ENCODE data around the gene COX6B2.

The COX6B2 gene

GRCh38 chr19:55383279-55384130, 29.0 kb upstream of the COX6B2 start:
- peak; percentile 62 for DNase-seq

DNA sequence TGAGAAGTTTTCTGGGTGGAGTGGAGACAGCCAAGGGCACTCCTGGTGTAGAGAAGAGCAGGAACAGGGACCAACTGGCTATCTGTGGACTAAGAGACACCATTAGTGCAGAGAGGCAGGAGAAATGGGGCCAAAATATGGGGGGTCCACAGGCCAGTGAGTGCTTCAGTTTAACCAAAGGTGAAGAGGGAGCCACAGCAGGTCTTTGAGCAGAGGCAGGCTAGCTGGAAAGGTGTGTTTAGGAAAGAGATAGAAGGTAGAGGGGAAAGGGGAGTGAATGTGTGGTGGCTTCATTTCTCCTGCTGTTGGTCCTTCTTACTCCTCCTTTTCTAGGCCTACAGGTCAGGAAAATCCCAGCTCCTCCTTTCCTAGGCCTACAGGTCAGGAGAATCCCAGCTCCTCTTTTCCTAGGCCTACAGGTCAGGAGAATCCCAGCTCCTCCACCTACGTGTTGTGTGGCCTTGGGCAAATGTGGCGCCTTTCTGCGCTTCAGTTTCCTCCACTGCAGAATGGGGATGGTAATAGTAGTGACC, 28.1 kb upstream of the COX6B2 start:
- DNase-seq = no peak

GRCh38 chr19:55382013-55382412, 27.5 kb upstream of the COX6B2 start:
- DNase-seq = no peak

GRCh38 chr19:55379174-55379573, 24.7 kb upstream of the COX6B2 start:
- DNase-seq = no peak

DNA sequence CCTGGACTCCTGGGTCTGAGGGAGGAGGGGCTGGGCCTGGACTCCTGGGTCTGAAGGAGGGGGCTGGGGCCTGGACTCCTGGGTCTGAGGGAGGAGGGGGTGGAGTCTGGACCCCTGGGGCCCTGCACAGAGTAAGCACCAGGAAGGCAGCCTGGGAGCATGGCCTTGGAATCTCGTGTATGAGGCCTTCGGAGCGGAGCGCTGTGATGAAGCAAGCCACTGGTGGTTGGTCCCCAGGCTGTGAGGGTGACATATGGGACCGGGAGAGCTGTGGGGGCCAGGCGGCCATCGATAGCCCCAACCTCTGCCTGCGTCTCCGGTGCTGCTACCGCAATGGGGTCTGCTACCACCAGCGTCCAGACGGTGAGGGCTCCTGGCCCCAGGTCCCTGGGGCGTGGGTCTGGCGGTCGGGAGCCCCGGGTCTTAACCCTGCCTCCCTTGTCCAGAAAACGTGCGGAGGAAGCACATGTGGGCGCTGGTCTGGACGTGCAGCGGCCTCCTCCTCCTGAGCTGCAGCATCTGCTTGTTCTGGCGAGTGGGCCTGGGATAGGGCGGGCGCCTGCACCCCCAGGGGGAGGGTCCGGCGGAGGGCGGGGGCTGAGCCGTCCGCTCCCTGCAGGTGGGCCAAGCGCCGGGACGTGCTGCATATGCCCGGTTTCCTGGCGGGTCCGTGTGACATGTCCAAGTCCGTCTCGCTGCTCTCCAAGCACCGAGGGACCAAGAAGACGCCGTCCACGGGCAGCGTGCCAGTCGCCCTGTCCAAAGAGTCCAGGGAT, 23.0 kb upstream of the COX6B2 start:
- DNase-seq = no peak

DNA sequence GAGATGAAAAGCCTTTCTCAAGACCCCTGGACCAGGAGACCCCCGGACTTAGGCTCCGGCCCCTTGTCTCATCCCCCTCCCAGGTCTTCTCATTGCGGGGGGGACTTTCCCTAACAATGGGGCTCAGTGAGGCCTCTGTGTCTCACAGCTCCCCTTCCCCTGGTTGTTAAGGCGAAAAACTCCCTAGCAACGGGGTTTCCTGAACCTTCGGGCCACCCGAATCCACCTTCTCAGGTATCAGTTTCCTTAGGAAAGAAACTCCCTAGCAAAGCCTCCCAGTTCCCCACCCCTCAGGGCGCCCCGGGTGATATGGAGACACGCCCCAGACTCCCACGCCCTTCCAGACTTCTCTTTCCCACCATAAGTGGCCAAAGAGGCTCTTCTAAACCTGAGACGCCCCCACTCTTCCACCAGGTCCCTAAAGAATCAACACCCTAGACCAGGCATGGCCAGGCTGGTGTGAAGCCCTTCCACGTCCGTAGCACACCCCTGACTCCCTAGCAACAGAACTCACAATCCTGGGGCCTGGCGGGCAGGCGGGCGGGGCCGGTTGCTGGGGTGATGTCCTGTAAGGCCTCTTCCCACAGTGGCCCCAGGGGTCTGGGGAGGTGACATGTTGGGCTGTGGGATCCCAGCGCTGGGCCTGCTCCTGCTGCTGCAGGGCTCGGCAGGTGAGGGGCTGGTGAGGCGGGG, 21.9 kb upstream of the COX6B2 start, which contains the start of gene TMEM190:
TMEM190 (plus strand) TSS at position 586 of the 693 bp plus-strand sequence; CDS start at position 614, 28 bp downstream.
- no peak for DNase-seq

GRCh38 chr19:55373993-55374757, 19.7 kb upstream of the COX6B2 start:
- DNase-seq = peak; percentile 53

GRCh38 chr19:55373306-55373992, 18.9 kb upstream of the COX6B2 start:
- DNase-seq = no peak

- peak; percentile 78 for DNase-seq
These were observed 18.0 kb upstream of the COX6B2 start for GRCh38 chr19:55372316-55373081.

- peak; percentile 79 for DNase-seq
These were observed 15.9 kb upstream of the COX6B2 start, which contains the start of gene IL11 for GRCh38 chr19:55370305-55370988. Gene IL11 (minus strand): TSS chr19:55370463. CDS start chr19:55370310, 153 bp downstream.

- peak; percentile 76 for DNase-seq
These were observed 15.3 kb upstream of the COX6B2 start for GRCh38 chr19:55369653-55370304.

DNA sequence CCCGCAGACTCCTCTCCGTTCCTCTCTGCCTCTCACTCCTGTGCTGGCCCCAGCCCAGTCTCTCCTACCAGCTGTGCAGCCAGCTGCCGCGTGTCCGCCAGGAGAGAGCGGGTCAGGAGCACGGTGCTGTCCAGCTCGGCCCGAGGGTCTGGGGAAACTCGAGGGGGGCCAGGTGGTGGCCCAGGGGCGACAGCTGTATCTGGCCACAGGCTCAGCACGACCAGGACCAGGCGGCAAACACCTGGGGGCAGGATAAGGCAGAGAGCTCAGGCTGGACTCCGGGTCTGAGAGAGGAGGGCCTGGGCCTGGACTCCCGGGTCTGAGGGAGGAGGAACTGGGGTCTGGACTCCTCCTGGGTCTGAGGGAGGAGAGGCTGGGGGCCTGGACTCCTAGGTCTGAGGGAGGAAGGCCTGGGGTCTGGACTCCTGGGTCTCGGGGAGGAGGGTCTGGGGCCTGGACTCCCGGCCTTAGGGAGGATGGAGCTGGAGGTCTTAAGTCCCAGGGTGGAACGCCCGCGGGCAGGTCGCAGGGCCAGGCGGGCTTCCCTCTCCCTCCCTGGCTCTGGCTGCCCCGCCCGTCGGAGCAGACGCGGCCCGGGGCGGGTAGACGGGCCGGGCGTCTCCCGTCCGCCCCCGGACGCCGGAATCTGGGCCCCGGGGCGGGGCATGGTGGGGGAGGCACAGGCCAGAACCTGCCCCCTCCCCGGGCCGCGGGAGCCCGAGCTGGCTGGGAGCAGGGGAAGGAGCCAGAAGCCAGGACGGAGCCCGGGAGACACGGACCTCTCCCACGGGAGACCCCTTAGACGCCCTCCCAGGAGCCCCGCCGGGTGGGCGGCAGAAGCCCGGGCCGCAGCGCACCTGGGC, 14.4 kb upstream of the COX6B2 start:
- peak; percentile 63 for DNase-seq

DNA sequence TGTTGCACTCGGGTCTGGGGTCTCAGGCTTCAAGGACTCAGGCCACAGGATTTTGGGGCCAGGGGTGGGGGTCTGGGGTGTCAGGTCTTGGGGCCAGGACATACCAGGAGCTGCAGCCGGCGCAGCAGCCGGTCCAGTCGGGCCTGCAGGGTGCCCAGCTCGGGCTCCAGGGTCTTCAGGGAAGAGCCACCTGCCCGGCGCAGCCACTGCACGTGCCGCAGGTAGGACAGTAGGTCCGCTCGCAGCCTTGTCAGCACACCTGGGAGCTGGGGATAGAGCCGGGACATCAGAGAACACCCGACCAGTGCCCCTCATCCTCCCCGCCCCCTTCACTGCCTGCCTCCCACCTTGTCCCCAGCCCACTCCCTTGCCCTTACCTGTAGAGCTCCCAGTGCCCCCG, 13.6 kb upstream of the COX6B2 start:
- no peak for DNase-seq

- DNase-seq = no peak
These were observed 12.3 kb upstream of the COX6B2 start for GRCh38 chr19:55366790-55367189.

GRCh38 chr19:55365964-55366363, 11.4 kb upstream of the COX6B2 start:
- DNase-seq = no peak

- DNase-seq = no peak
These were observed 10.7 kb upstream of the COX6B2 start for GRCh38 chr19:55365245-55365644.

- no peak for DNase-seq
These were observed 8.6 kb upstream of the COX6B2 start, which contains the start of gene GARIN5B for GRCh38 chr19:55362990-55363716. Gene GARIN5B (minus strand): TSS chr19:55363260. CDS start chr19:55363066, 194 bp downstream.
